Measurements from ENCODE around the gene ASS1. TPM values are rescaled to one million over a fixed set of nuclear protein-coding genes. Genes with fewer than 3 reads are reported as not detected.

Gene ASS1
- total RNA-seq, 1 donor from 2014 or later = 94.8 TPM

DNA sequence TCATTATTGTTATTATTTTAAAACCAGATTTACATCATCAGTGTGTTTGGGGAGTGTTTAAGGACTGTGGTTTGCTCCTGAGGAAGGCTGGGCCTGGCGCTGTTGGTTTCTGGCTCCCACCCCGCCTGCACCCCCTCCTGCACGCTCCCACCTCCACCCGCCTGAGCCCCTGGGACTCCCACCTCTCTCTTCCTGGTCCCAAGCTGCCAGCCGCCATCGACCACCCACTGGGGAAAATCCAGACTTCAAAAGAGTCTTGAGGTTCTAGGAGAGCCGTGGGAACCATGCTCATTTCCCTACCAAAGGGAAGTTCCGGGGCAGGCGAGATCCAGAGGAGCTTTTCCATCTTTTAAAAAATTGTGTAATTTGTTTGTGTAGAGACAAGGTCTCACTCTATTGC lies 99.6 kb downstream of the ASS1 start:
- Mint-ChIP-seq H3K27ac (no peak overlapping the region), H3K36me3 (no peaks in the 10 kb centered on the region), H3K9me3 (peaks cover 4% of the 10 kb centered on the region), H3K4me3 (no peak overlapping the region), H3K27me3 (ENCODE audit: low read depth) (peaks cover 22% of the 10 kb centered on the region), H3K4me1 (peaks cover 22% of the 10 kb centered on the region)
- DNase-seq (ENCODE audit: low spot score in 2 of 2, unreplicated experiment in 2 of 2) = no peak
- TF ChIP-seq, protein P1, sequence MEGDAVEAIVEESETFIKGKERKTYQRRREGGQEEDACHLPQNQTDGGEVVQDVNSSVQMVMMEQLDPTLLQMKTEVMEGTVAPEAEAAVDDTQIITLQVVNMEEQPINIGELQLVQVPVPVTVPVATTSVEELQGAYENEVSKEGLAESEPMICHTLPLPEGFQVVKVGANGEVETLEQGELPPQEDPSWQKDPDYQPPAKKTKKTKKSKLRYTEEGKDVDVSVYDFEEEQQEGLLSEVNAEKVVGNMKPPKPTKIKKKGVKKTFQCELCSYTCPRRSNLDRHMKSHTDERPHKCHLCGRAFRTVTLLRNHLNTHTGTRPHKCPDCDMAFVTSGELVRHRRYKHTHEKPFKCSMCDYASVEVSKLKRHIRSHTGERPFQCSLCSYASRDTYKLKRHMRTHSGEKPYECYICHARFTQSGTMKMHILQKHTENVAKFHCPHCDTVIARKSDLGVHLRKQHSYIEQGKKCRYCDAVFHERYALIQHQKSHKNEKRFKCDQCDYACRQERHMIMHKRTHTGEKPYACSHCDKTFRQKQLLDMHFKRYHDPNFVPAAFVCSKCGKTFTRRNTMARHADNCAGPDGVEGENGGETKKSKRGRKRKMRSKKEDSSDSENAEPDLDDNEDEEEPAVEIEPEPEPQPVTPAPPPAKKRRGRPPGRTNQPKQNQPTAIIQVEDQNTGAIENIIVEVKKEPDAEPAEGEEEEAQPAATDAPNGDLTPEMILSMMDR (IDR thresholded peaks at IDR 0.05; ENCODE audit: unreplicated experiment) = no peak

DNA sequence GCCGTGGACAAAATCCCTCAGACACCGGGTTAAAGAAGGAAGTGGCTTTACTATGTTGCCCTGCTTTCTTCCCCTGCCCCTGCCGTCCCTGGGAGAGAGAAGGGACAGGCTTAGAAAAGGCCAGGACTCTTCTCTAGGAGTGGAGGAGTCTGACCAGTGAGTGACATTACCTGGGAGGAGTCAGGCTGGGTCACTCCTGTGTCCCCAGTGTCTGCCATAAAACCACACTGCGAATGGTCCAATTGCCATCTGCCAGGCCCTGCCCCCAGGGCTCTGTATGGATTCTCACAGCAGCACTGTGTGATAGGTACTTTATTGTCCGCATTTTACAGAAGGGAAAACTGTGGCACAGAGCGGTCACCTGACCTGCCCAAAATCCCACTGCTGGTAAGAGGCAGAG lies 103.3 kb downstream of the ASS1 start:
- DNase-seq (ENCODE audit: low spot score in 2 of 2, unreplicated experiment in 2 of 2) = no peak
- Mint-ChIP-seq H3K4me1 (peaks cover 8% of the 10 kb centered on the region), H3K9me3 (peaks cover 7% of the 10 kb centered on the region), H3K36me3 (no peaks in the 10 kb centered on the region), H3K27me3 (ENCODE audit: low read depth) (peaks cover 7% of the 10 kb centered on the region), H3K27ac (no peak overlapping the region), H3K4me3 (no peak overlapping the region)
- TF ChIP-seq, protein P1 (IDR thresholded peaks at IDR 0.05; ENCODE audit: unreplicated experiment) = no peak

GRCh38 chr9:130549093-130549735 lies 104.5 kb downstream of the ASS1 start:
- H3K9me3 Mint-ChIP-seq = peaks cover 7% of the 10 kb centered on the region
- no peak overlapping the region for H3K4me3 Mint-ChIP-seq
- H3K36me3 Mint-ChIP-seq = no peaks in the 10 kb centered on the region
- H3K4me1 Mint-ChIP-seq = no peaks in the 10 kb centered on the region
- H3K27ac Mint-ChIP-seq = no peak overlapping the region
- TF ChIP-seq, protein P1 (IDR thresholded peaks at IDR 0.05; ENCODE audit: unreplicated experiment) = no peak
- peaks cover 7% of the 10 kb centered on the region for H3K27me3 Mint-ChIP-seq (ENCODE audit: low read depth)
- DNase-seq (ENCODE audit: low spot score in 2 of 2, unreplicated experiment in 2 of 2) = no peak

Other genes starting within 250 kb of the ASS1 start
- gene HMCN2, start 179.2 kb upstream of the ASS1 start, total RNA-seq = 5.8 to 6.5 TPM (median 6.0 TPM) in 3 replicates
- gene FUBP3, start 134.6 kb downstream of the ASS1 start, total RNA-seq = 70.8 to 77.0 TPM (median 73.1 TPM) in 3 replicates
- 0.11 TPM in 1 of 3 replicates, not detected in the others for gene PRDM12, start 219.6 kb downstream of the ASS1 start, total RNA-seq
- gene EXOSC2, start 248.8 kb downstream of the ASS1 start, total RNA-seq = 52.8 to 56.2 TPM (median 54.4 TPM) in 3 replicates